Adrenal gland (tissue), 5 donors: ENCODE measurements around the gene FOXE3.

Source experiments
- CTCF ChIP-seq, 6 experiments: fragments of 450-650 bp in 4 of 6; fragments of 200-600 bp in 2 of 6; sonication (generic) in 1 of 6; IDR thresholded peaks; 1 replicate in 5 of 6; 2 replicates in 1 of 6; pipeline versions ENCODE4 v1.5.1 to v1.8.0; 2016 to 2021; ENCODE audit warnings: antibody characterized with exemption in 6 of 6, mild to moderate bottlenecking in 2 of 6, moderate library complexity in 1 of 6
- POLR2A ChIP-seq, 2 donors: fragments of 450-650 bp; IDR thresholded peaks; one replicate each; pipeline ENCODE4 v1.6.1; 2017; ENCODE audit warnings: antibody characterized with exemption in 2 of 2, mild to moderate bottlenecking in 2 of 2, moderate library complexity in 1 of 2
- donor health status: DM: no; HTN: no; CAD: no.

GRCh38 chr1:47396671-47397196 is 19.4 kb upstream of the FOXE3 start:
- no peak for TF ChIP-seq CTCF (IDR thresholded peaks at IDR 0.05)
- TF ChIP-seq POLR2A (IDR thresholded peaks at IDR 0.05) = no peak
